Hematopoietic multipotent progenitor cell treated with erythropoietin and hydrocortisone succinate and interleukin-3 and kit ligand, for 15 days (in vitro differentiated cells): ENCODE measurements around the gene PLOD1.
"Not testable (repeated sequence)": the region's sequence is repeated elsewhere in the genome, so short reads cannot be mapped to it uniquely, and the experiment has no call there.

Experiments used
- DNase-seq: peaks from one replicate; pipeline ENCODE4 v3.0.0-alpha.2; 2015; ENCODE audit warnings: low spot score

Gene PLOD1

GRCh38 chr1:12006167-12006921, 71.8 kb downstream of the PLOD1 start:
- peak; percentile 28 for DNase-seq

- DNase-seq = no peak
Observed at GRCh38 chr1:12007204-12007603, 72.7 kb downstream of the PLOD1 start.

- not testable (repeated sequence) for DNase-seq
Observed at GRCh38 chr1:12008355-12008754, 73.8 kb downstream of the PLOD1 start.

- DNase-seq = no peak
Observed at GRCh38 chr1:12009318-12009947, 74.9 kb downstream of the PLOD1 start.

GRCh38 chr1:12010746-12011570, 76.4 kb downstream of the PLOD1 start:
- no peak for DNase-seq

- DNase-seq = no peak
Observed at GRCh38 chr1:12011998-12012397, 77.5 kb downstream of the PLOD1 start.

GRCh38 chr1:12012560-12013316, 78.2 kb downstream of the PLOD1 start:
- DNase-seq = no peak

GRCh38 chr1:12014141-12014991, 79.8 kb downstream of the PLOD1 start:
- peak; percentile 30 for DNase-seq

- DNase-seq = no peak
Observed at GRCh38 chr1:12015001-12015491, 80.5 kb downstream of the PLOD1 start.

- DNase-seq = no peak
Observed at GRCh38 chr1:12015499-12015898, 81.0 kb downstream of the PLOD1 start.

- DNase-seq = no peak
Observed at GRCh38 chr1:12016182-12016581, 81.7 kb downstream of the PLOD1 start.

- no peak for DNase-seq
Observed at GRCh38 chr1:12019858-12020509, 85.5 kb downstream of the PLOD1 start.

GRCh38 chr1:12021616-12022015, 87.1 kb downstream of the PLOD1 start:
- DNase-seq = no peak

- DNase-seq = no peak
Observed at GRCh38 chr1:12022036-12022435, 87.5 kb downstream of the PLOD1 start.
